ENCODE results near the gene ZMIZ1. TPM values are rescaled to one million over a fixed set of nuclear protein-coding genes. Genes with fewer than 3 reads are reported as not detected.
A peak's percentile ranks its signal among the peaks of the same experiment; 100 is the strongest.

Gene ZMIZ1
- total RNA-seq, 1 donor from 2014 or later, result 84.7 TPM

DNA sequence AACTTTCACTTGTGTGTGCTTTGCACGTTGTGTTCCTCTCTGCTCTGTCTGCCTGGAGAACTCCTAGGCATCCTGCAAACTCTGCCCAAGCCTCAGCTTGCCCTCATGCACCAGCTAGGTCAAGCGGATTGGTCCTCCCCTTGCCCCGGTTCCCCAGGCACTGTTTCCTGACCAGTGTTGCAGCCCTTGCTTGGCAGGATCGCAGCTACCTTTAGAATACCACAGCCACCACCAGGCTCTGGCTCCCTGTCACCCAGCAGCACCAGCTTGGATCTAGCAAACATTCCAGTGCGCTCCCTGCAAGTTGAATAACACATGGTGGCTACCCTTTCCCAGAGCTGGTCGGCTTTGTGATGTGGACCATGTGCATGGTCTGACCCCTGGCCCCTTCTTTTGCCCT, 19.0 kb downstream of the ZMIZ1 start:
- H3K9me3 ChIP-seq, result no peaks in the 10 kb centered on the region
- ATAC-seq (no peak), DNase-seq (no peak)
- H3K4me3 ChIP-seq, result no peak overlapping the region
- H3K27me3 ChIP-seq, result no peaks in the 10 kb centered on the region
- H3K27ac ChIP-seq, result peak overlapping the region; percentile 24
- TF ChIP-seq, protein P1, sequence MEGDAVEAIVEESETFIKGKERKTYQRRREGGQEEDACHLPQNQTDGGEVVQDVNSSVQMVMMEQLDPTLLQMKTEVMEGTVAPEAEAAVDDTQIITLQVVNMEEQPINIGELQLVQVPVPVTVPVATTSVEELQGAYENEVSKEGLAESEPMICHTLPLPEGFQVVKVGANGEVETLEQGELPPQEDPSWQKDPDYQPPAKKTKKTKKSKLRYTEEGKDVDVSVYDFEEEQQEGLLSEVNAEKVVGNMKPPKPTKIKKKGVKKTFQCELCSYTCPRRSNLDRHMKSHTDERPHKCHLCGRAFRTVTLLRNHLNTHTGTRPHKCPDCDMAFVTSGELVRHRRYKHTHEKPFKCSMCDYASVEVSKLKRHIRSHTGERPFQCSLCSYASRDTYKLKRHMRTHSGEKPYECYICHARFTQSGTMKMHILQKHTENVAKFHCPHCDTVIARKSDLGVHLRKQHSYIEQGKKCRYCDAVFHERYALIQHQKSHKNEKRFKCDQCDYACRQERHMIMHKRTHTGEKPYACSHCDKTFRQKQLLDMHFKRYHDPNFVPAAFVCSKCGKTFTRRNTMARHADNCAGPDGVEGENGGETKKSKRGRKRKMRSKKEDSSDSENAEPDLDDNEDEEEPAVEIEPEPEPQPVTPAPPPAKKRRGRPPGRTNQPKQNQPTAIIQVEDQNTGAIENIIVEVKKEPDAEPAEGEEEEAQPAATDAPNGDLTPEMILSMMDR (IDR thresholded peaks at IDR 0.05), result no peak
- no peaks in the 10 kb centered on the region for H3K36me3 ChIP-seq
- peaks cover 93% of the 10 kb centered on the region for H3K4me1 ChIP-seq
- intact Hi-C loops (cut with DNase I), result no loop called here

DNA sequence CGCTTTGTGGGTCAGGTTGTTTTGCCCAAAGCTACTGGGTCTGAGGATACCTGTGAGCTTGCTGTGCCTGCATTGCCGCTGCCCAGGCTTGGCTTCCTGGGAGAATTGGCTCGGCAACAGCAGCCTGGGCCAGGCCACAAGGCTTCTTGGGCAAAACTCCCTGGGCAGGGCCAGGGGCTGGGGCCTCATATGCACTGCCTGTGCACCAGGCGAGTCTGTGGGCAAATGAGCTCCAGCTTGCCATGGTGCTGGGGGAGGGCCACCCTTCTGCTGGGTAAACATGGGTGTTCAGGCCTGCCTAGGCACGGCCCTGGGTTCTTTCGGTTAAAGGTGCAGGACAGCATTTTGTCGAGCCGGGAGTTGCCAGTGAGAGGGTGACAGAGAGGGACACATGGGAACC, 19.4 kb downstream of the ZMIZ1 start:
- Histone ChIP-seq H3K4me3 (no peak overlapping the region), H3K27ac (no peak overlapping the region), H3K27me3 (no peaks in the 10 kb centered on the region), H3K36me3 (no peaks in the 10 kb centered on the region), H3K4me1 (peaks cover 88% of the 10 kb centered on the region), H3K9me3 (no peaks in the 10 kb centered on the region)
- DNase-seq (peak; percentile 78), ATAC-seq (peak; percentile 57)
- intact Hi-C loops (cut with DNase I), result no loop called here
- TF ChIP-seq, protein P1 (IDR thresholded peaks at IDR 0.05), result no peak

DNA sequence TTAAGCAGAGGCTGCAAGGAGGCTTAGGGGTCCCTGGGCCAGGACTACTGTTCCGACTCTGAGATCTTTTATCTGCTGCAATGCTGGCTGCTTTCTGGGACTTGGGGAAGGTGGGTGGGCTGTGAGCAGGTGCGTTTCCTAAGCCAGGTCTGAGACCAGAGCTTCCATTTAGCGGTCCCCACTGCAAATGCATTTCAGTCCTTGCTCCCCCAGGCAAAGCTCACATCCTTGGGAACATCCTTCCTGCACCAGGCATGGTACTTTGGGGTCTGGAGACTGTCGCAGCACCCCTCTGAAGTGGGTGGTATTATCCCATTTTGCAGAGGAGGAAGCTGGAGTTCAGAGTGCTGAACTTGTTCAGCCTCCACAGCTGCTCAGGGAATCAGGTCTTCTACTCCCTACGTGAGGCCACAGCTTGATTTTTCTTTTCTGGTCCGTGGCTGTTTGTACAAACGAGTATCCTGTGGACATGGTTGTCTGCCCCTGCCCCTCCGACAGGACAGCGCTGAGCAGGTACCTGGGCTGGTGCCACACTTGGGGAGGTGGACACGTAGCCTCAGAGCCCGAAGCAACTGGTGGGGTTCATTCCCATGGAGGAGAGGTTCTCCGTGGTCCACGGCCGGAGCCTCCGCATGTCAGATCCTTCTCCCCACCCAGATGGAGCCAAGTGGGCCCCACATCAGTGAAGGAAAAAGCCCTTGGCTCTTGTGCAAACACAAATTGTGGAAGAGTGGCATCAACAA, 20.0 kb downstream of the ZMIZ1 start:
- H3K4me3 ChIP-seq, result no peak overlapping the region
- no peaks in the 10 kb centered on the region for H3K9me3 ChIP-seq
- intact Hi-C loops (cut with DNase I), result no loop called here
- H3K27me3 ChIP-seq, result no peaks in the 10 kb centered on the region
- no peak overlapping the region for H3K27ac ChIP-seq
- no peaks in the 10 kb centered on the region for H3K36me3 ChIP-seq
- DNase-seq (no peak), ATAC-seq (no peak)
- peaks cover 88% of the 10 kb centered on the region for H3K4me1 ChIP-seq
- TF ChIP-seq, protein P1 (IDR thresholded peaks at IDR 0.05), result no peak

DNA sequence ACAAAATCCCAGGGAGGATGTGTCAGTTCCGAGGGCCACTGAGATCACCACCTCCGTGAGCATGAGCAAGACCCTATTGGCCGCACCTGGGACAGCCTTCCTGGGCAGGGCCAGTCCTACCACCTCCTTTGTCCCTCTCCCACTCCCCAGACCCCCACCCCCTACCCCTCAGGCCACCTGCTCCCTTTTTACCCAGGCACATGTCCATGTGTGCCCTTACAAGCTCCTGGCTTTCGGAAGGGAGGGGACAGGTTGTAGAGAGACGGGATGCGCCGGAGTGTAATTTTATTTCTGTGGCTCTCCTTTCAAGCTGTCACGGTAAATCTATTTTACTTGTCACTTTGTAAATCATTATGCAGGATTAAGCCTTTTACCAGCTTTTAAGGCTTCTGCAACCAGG, 20.9 kb downstream of the ZMIZ1 start:
- Histone ChIP-seq H3K27me3 (no peaks in the 10 kb centered on the region), H3K4me1 (peaks cover 88% of the 10 kb centered on the region), H3K27ac (no peak overlapping the region), H3K4me3 (no peak overlapping the region), H3K9me3 (no peaks in the 10 kb centered on the region), H3K36me3 (no peaks in the 10 kb centered on the region)
- intact Hi-C loops (cut with DNase I), result no loop called here
- DNase-seq, result no peak
- ATAC-seq, result no peak
- TF ChIP-seq, protein P1 (IDR thresholded peaks at IDR 0.05), result no peak

DNA sequence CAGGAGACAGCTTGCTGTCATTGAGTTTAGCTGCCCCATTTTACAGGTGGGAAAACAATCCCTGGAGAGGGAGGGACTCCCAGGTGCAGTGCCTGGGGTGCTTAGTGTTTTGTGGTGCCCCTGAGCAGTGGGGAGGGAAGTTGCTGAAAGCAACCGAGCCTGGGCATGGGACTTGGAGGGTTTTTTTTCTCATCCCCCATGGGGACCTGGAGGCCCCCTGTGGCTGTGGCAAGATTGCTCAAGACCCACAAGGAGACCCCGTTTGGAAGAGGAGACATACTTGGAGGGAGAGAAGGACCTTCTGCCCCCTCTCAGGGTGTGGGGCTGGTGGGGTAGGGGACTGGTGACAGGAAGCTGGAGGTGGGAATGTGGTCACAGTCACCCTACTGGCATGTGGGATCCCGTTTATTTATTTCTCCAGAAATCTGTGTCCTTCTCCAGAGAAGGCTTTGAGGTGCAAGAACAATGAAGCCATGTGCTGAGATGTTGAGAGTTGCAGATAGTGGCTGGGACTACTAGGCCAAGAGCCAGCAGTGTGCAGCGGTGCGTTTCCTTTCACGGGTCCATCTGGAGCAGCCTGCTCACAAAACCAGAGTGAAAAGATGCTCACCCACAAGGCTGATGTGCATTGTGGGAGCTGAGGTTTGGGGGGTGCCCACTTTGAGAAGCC, 21.5 kb downstream of the ZMIZ1 start:
- no peak for DNase-seq
- intact Hi-C loops (cut with DNase I), result no loop called here
- no peak overlapping the region for H3K27ac ChIP-seq
- no peaks in the 10 kb centered on the region for H3K36me3 ChIP-seq
- TF ChIP-seq, protein P1 (IDR thresholded peaks at IDR 0.05), result no peak
- H3K4me1 ChIP-seq, result peaks cover 88% of the 10 kb centered on the region
- no peaks in the 10 kb centered on the region for H3K27me3 ChIP-seq
- no peak for ATAC-seq
- H3K9me3 ChIP-seq, result no peaks in the 10 kb centered on the region
- no peak overlapping the region for H3K4me3 ChIP-seq
